ENCODE data around the gene NAPSA.
"Not testable (repeated sequence)": the region's sequence is repeated elsewhere in the genome, so short reads cannot be mapped to it uniquely, and the experiment has no call there.

NAPSA gene

DNA sequence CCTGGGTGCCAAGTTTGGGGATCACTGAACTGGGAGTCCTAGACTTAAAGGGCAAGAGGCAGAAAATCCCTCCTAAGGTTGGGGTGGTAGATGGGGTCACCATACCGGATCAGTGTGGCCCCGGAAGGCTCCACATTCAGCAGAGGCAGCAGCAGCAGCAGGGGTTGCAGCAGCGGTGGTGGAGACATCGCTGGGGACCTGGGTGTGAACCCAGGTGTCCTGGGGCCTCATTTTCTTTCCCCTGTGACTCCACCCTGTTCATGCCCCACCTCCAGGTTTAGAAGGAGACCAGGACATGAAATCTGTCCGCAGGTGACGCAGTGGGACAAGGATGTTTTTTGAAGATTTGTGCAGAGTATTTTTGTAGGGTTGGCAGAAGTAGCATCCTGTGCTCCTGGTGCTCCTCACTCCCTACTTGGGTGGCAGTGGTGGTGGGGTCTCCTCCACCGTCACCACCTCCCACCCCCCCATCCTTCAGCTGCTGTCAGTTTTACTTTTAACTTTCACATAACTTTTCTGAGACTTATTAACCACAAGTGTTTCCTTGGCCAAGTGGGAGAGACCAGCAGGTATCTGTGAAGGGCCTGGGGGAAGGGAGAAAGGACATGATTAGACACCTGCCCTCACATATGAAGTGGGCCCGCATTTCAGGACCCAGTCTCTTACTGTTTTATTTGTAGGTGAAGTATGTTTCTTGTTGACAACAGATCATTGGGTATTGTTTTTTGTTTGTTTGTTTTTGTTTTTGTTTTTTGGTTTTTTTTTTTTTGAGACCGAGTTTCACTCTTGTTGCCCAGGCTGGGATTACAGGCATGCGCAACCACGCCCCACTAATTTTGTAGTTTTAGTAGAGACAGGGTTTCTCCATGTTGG is at the start of gene NAPSA:
TSS of gene NAPSA (minus strand) at position 206 of the 873 bp plus-strand sequence. CDS start at position 188, 18 bp downstream.
- DNase-seq = no peak

DNA sequence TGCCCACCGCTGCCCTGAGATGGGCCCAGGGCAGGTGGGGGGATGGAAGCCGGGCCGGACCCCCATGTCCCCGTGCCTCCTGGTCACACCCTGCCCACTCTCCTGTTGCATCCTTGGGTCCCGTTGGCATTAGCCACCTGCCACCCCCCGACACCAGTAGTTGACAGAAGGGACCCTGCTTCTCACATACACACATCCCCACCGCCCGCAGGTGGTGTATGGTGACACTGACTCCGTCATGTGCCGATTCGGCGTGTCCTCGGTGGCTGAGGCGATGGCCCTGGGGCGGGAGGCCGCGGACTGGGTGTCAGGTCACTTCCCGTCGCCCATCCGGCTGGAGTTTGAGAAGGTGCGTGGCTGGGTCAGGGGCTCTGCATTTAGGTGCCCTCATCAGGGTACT is 48.1 kb upstream of the NAPSA start:
- no peak for DNase-seq

DNA sequence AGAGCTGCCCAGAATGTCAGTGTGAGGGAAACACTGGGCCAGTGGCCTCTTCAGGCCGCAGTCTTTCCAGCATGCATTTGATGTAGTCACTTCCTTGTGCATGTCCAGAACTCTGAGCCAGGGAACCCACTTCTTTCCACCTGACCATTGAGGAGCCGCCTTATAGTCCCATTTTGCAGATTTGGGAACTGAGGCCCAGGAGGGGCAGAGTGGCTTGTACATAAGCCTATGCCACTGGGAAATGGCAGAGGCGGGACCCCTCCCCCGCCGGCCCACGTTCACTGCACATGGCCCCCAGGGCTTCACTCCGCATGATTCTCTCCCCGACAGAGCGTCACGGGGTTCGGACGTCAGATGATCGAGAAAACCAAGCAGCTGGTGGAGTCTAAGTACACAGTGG is 47.7 kb upstream of the NAPSA start:
- no peak for DNase-seq

DNA sequence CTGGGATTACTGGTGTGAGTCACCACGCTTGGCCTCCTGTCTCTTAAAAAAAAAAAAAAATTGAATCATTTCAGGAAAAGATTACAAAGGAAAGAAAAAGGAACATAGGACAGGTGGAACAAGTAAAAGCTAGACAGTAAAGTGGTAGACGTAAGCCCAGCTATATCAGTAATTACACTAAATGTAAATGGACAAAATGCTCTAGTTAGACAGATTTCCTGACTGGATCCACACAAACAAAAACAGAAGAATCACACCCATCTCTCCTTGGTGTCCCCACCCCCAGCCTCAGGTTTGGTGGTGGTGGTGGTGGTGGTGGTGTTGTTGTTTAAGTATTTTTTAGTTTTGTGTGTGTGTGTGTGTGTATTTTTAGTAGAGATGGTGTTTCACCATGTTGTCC is 47.0 kb upstream of the NAPSA start:
- no peak for DNase-seq

DNA sequence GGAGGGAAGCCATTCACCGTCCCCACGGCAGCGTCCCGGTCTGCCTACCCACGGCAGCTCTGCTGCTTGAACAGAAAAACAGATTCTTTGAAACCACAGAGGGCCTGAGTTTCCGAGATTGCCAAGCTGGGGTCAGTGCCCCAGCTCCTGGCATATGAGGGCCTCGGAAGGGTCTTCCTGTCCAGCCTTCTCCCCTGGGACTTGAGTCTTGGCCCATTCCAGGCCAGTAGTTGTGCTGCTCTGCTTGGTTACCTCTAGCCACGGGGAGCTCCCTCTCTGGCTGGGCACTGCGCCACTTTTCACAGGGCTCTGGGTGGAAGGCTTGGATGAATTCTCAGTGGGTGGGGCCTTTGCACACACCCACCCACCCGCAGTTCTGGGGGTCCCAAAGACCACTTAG is 44.7 kb upstream of the NAPSA start:
- DNase-seq = no peak

DNA sequence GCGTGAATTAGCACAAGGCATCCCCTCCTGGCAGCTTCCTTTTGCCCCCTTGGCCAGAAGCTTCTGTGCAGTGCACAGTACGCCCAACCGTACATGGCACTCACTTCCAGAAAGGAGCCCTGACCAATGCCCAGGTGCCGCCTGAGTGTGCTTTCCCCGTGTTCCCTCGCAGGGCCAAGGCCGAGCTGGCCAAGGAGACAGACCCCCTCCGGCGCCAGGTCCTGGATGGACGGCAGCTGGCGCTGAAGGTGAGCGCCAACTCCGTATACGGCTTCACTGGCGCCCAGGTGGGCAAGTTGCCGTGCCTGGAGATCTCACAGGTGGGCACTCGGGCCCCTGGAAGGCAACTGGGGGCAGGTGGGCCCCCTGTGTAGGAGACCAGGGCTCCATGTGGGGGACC is 43.9 kb upstream of the NAPSA start:
- DNase-seq = no peak

GRCh38 chr19:50406829-50407228 is 41.4 kb upstream of the NAPSA start:
- no peak for DNase-seq

- DNase-seq = no peak
These were observed 40.8 kb upstream of the NAPSA start for GRCh38 chr19:50406156-50406820.

DNA sequence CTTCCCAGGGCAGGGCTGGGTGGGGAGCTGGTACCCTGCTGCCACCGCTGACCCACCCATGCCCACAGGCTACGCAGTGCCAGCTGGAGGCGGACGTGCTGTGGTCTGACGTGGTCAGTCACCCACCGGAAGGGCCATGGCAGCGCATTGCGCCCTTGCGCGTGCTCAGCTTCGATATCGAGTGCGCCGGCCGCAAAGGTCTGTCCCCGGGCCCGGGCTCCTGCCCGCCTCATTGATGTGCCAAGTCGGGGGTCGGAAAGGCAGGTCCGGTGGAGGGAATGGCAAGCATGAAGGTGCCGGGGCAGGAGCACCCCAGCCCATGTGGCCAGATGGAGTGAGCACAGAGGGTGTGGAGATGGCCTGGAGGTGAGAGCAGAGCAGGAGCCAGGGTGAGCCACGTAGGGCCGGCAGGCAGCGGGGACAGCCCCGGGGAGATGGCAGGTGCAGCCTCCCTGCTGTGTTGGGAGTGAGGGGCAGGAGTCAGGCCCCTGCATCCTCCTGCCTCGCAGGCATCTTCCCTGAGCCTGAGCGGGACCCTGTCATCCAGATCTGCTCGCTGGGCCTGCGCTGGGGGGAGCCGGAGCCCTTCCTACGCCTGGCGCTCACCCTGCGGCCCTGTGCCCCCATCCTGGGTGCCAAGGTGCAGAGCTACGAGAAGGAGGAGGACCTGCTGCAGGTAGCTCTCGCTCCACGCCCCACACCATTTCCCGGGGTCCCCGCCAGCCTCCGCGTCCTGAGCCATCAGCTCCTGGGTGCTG is 37.3 kb upstream of the NAPSA start:
- DNase-seq = no peak

DNA sequence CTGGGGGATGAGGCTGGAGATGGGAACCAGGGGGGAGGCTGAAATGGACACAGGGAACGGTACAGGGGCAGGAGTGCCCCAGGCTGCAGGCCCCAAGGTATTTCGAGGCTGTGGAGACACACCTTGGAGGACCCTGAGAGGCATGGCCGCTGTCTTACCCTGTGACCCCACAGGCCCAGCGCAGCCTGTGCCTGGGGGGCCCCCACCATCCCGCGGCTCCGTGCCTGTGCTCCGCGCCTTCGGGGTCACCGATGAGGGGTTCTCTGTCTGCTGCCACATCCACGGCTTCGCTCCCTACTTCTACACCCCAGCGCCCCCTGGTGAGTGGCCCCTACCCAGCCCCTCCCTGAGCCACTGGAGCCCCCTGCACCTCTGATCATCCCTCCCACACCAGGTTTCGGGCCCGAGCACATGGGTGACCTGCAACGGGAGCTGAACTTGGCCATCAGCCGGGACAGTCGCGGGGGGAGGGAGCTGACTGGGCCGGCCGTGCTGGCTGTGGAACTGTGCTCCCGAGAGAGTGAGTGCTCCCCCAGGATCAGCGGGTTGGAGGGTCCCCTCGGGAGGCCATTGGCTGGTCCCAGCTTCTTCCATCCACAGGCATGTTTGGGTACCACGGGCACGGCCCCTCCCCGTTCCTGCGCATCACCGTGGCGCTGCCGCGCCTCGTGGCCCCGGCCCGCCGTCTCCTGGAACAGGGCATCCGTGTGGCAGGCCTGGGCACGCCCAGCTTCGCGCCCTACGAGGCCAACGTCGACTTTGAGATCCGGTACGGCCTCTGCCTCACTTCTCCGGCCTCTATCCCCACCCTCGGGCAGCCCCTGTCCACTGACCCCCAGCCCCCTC is 36.4 kb upstream of the NAPSA start:
- no peak for DNase-seq

GRCh38 chr19:50399368-50399745 is 33.9 kb upstream of the NAPSA start:
- DNase-seq = no peak

GRCh38 chr19:50398675-50399367 is 33.4 kb upstream of the NAPSA start:
- no peak for DNase-seq

- DNase-seq = no peak
These were observed 28.6 kb upstream of the NAPSA start for GRCh38 chr19:50394017-50394416.

DNA sequence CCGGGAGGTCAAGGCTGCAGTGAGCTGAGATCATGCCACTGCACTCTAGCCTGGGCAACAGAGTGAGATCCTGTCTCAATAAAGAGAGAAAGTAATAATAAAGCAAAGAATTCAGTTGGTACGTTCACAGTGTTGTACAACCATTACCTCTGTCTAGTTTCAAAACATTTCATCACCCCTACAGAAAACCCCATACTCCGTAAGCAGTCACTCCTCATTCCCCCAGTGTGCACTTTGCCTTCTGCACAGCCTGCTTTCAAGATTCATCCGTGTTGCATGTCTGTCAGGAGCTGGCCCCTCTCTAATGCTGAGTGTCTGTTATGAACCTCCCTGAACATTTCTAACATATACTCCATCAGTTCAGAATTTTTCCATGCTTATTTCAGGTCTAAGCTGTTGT is 28.1 kb upstream of the NAPSA start:
- no peak for DNase-seq

DNA sequence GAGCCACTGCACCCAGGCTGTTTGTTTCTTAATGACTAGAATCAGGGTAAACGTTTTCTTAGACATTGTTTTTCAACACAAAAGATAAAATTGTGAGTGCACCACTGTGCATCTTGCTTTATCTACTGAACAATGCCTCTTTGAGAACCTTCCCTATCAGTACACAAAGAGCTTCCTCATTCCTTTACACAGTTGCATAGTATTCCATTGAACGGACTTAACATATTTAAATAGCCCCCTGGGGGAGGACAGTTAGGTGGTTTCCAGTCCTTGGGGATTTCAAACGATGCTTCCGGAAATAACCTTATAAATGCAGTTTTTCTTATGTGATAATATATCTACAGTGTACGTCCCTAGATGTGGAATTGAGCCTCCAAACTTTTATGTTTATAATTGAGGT is 27.3 kb upstream of the NAPSA start:
- no peak for DNase-seq

DNA sequence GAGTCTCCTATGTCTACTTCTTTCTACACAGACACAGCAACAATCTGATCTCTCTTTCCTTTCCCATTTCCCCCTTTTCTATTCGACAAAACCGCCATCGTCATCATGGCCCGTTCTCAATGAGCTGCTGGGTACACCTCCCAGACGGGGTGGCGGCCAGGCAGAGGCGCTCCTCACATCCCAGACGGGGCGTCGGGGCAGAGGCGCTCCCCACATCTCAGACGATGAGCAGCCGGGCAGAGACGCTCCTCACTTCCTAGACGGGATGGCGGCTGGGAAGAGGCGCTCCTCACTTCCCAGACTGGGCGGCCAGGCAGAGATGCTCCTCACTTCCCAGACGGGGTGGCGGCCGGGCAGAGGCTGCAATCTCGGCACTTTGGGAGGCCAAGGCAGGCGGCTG is 25.5 kb upstream of the NAPSA start:
- not testable (repeated sequence) for DNase-seq

- not testable (repeated sequence) for DNase-seq
These were observed 24.9 kb upstream of the NAPSA start for GRCh38 chr19:50390295-50390694.

GRCh38 chr19:50387868-50388245 is 22.4 kb upstream of the NAPSA start:
- no peak for DNase-seq

DNA sequence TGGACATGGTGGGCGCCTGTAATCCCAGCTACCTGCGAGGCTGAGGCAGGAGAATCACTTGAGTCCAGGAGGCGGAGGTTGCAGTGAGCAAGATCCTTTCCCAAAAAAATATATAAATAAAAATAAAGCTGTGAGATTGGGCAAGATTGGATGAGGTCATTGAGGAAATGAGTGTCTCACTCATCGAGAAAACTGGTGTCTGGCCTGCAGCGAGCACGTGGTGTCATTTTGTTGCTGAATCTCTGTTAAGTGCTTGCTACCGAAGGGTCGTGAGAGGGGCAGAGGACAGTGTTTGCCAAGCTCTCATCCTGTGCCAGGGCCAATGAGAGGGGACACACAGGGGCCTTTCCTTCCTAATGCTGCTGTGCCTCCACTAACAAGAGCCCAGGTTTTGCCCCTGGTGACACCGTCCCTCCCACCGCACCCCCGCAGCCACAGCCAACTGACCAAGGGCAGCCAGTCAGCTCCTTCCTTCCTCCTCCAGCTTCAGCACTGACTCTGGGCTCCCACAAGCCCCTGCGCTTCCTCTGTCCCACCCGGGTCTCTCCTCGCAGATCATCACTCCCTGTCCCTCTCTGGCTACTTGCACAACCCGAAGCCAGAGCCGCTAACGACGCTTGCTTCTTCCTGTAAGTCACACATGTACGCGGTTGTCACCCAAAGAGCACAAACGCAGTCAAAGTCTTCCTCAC is 21.9 kb upstream of the NAPSA start:
- no peak for DNase-seq

DNA sequence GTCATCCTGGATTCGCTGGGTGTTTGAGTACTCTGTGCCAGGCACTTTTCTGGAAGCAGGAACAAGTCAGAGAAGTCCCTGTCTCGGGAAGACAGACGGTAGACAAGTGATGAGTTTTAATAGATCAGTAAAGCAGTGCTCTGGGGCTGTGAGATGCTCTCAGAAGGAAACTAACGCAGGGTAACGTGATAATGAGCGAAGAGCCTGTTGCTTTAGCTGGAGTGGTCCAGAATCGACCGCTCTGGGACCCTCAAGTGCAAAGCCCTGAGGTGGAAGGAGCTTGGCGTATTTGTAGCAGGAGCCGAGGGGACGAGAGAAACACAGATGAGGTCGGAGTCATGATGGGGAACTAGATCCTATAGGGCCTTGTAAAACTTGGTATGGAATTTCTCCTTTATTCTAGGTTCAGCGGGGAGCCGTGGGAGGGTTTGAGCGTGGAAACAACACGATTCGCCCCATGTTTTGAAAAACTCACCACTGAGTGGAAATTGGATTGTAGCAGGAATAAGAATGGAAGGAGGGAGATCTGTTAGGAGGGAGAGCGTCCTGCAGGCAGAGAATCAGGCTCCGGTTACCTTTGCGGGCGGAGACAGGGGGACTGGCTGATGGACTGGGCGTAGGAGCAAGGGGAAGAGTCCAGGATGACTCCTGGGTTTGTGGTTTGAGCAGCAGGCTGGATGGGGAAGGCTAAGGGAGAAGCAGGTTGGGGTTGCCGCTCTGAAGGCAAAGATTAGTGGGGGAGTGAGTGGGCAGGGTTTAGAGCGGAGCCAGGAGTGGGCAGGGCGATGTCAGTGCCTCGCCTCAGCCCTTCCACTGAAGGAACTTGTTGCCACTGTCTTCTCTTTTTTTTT is 19.5 kb upstream of the NAPSA start:
- DNase-seq = peak; percentile 25
